HUES6 (cell line): ENCODE results near the gene DENND4C.
"Not testable (repeated sequence)": the region's sequence is repeated elsewhere in the genome, so short reads cannot be mapped to it uniquely, and the experiment has no call there.

Experiments used
- H3K27ac ChIP-seq: 2 replicates; pipeline ENCODE4 v1.7.0; 2013; ENCODE audit warnings: low read depth, mild to moderate bottlenecking, low read length, inconsistent platforms
- H3K27me3 ChIP-seq: 2 replicates; pipeline ENCODE4 v1.6.1; 2013; ENCODE audit warnings: low read length; ENCODE audit not compliant: control insufficient read depth, insufficient read depth
- H3K36me3 ChIP-seq: 2 replicates; pipeline ENCODE4 v1.6.1; 2013; ENCODE audit warnings: low read length; ENCODE audit not compliant: control insufficient read depth, insufficient read depth
- H3K4me1 ChIP-seq: 2 replicates; pipeline ENCODE4 v1.6.1; 2013; ENCODE audit warnings: low read length; ENCODE audit not compliant: control insufficient read depth, insufficient read depth
- H3K4me3 ChIP-seq: 2 replicates; pipeline ENCODE4 v1.5.1; 2013; ENCODE audit warnings: low read depth, low read length
- H3K9ac ChIP-seq: one replicate; pipeline ENCODE4 v1.6.1; 2013; ENCODE audit warnings: mild to moderate bottlenecking, low read length
- H3K9me3 ChIP-seq: 2 replicates; pipeline ENCODE4 v1.6.1; 2013; ENCODE audit warnings: low read depth, low read length; ENCODE audit not compliant: control insufficient read depth, insufficient read depth

DENND4C gene

DNA sequence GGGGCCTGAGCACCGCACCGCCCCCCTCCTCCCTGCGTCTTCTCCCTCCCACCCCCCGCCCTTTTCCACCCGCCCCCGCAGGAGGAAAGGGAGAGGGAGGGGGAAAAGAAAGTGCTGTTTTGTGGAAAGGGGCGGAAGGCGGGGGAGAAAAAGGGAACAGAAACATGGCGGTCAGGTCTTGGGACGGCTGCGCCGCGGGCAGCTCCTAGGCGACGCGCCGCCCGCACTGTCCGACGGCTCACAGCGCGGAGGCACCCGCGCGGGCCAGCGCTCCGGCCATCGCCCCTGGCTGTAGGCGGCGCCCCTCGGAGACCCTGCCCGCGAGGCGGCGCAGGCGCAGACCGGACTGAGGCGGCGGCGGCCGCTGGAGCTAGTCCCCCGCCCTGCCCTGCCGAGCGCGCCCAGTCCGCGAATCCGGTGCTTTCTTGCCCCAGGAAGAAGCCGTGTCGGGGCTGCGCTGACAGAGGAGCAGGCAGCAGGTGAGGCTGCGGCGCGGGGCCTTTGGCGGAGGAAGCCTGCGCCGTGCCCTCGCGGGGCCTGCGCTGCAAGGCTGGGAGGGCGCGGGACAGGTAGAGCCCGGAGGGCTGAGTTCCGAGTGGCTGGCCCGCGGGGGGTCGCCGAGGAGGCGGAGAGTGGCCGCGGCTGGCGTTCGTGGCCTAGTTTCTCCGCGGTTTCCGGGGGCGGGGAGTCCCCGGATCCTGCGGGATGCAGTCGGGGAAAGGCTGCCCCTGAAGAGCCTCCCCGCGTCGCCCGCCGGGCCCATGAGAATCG lies at the start of gene DENND4C:
DENND4C (plus strand) TSS at position 339 of the 771 bp plus-strand sequence. CDS start 45,482 bp downstream, outside the sequence.
- Histone ChIP-seq H3K9ac (peak within 1 kb of the TSS; percentile 90), H3K27me3 (no peaks in the 10 kb centered on the region), H3K27ac (peak within 1 kb of the TSS; percentile 91), H3K4me3 (peak within 1 kb of the TSS; percentile 87), H3K4me1 (peaks cover 20% of the 10 kb centered on the region), H3K36me3 (no peaks in the 10 kb centered on the region), H3K9me3 (no peaks in the 10 kb centered on the region)

DNA sequence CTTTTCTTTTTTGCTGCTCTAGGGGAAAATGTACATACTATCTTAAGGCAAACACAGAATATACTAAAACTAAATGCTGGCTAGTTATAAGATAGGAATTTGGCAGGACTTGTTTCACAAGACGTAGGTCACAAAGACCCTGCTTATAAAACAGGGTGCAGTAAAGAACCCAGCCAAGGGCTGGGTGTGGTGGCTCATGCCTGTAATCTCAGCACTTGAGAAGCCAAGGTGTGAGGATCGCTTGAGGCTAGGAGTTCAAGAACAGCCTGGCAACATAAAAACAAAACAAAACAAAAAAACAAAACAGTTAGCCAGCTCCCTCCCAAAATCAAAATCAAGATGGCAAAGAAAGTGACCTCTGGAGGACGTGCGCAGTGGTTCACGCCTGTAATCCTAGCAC lies 49.5 kb upstream of the DENND4C start:
- Histone ChIP-seq H3K9ac (no peak overlapping the region), H3K4me3 (no peak overlapping the region), H3K27me3 (no peaks in the 10 kb centered on the region), H3K9me3 (no peaks in the 10 kb centered on the region), H3K4me1 (peaks cover 10% of the 10 kb centered on the region; the same call in 1 of the 2 replicates), H3K27ac (no peak overlapping the region), H3K36me3 (no peaks in the 10 kb centered on the region)

DNA sequence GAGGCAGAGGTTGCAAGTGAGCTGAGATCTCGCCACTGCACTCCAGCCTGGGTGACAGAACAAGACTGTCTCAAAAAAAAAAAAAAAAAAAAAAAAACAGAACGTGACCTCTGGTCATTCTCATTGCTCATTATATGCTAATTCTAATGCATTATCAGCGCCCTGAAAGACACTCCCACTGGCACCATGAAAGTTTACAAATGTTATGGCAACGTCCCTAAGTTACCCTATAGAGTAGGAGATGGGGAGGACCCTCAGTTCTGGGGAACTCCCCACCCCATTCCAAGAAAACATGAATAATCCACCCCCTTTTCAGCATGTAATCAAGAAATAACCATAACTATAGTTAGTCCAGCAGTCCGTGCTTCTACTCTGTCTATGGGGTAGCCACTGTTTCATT lies 48.9 kb upstream of the DENND4C start:
- no peaks in the 10 kb centered on the region for H3K9me3 ChIP-seq
- no peaks in the 10 kb centered on the region for H3K27me3 ChIP-seq
- H3K9ac ChIP-seq: no peak overlapping the region
- H3K4me1 ChIP-seq: peaks cover 10% of the 10 kb centered on the region; the same call in 1 of the 2 replicates
- no peak overlapping the region for H3K27ac ChIP-seq
- H3K4me3 ChIP-seq: no peak overlapping the region
- H3K36me3 ChIP-seq: no peaks in the 10 kb centered on the region

DNA sequence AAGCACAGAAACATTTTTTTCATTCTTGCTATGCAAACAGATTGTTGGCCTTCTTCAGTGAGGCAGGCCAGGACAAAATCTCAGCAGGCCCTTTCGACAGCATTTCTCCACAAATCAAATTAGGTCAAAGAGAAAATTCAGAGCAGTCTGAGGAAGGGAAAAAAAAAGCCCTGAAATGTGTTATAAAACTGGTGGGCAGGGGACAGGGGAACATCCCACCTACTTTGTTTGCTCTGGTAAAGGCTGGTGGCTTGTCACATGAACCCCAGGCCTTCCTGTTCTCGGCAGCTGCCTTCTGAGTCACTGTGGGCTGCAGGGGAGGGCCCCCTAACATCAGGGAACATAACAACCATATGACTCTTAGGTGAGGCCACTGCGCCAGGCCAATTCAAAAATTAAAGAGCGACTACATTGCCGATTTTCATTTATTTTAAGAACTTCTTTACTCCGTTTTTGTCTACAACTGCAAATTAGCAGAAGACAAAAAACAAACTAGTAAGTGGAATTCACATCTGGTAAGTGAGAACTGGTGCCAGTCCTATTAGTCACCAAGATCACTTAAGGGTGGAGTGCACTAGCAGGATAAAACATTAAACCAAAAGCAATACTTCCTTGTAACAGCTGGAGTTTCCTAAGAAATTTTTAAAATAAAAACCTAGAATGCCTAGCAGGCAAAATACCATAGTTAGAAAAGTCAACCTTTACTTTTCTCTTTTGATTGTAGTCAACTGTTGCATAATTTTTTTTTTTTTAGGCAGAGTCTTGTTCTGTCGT lies 46.2 kb upstream of the DENND4C start:
- Histone ChIP-seq H3K4me1 (peaks cover 16% of the 10 kb centered on the region), H3K36me3 (no peaks in the 10 kb centered on the region), H3K9ac (peak overlapping the region; percentile 2), H3K27ac (peak overlapping the region; percentile 64; the same call in 1 of the 2 replicates), H3K4me3 (no peak overlapping the region), H3K9me3 (no peaks in the 10 kb centered on the region), H3K27me3 (no peaks in the 10 kb centered on the region)

- H3K9me3 ChIP-seq: no peaks in the 10 kb centered on the region
- no peak overlapping the region for H3K27ac ChIP-seq
Observed at GRCh38 chr9:19185191-19185590, 45.3 kb upstream of the DENND4C start.

DNA sequence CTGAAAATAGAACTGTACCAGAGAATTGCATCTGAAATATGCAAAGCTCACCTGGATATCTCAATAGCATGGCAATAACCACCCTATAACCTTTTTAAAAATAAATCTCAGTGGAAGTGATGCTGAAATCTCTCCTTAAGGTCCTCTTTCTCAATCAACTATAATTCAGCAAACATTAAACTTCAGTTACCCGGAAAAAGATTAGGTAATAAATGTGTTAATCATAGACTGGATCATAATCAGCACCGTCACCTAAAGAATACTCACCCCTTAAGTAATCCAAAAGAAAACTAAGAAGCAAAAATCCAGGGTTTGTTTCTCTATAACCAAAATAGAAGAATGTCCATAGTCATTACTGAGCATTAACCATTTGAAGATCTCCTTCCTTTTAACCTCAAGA lies 44.3 kb upstream of the DENND4C start:
- Histone ChIP-seq H3K4me1 (peaks cover 18% of the 10 kb centered on the region), H3K9me3 (no peaks in the 10 kb centered on the region), H3K9ac (no peak overlapping the region), H3K36me3 (no peaks in the 10 kb centered on the region), H3K27ac (no peak overlapping the region), H3K4me3 (no peak overlapping the region), H3K27me3 (no peaks in the 10 kb centered on the region)

More at GRCh38 chr9:19185191-19185590, 45.3 kb upstream of the DENND4C start:
- Histone ChIP-seq H3K9ac (no peak overlapping the region), H3K27me3 (no peaks in the 10 kb centered on the region), H3K36me3 (no peaks in the 10 kb centered on the region), H3K4me3 (no peak overlapping the region), H3K4me1 (peaks cover 18% of the 10 kb centered on the region)

DNA sequence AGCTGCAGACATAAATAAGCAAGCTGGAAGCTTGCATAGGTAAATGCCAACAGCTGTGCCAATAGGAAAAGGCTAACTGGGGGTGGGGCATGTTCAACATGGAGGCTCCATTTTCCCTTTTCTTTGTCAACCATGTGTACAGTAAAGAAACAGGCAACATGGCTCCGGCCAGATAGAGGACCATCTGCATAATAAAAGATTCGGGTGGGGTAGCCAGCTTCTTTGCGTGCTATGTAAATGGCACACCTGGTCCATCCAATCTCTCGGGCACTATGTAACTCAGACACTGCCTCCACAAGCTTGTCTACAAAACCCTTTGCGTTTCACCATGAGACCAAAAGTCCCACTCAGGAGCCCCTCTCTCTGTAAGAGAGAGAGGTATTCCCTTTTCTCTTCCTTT lies 41.7 kb upstream of the DENND4C start:
- no peak overlapping the region for H3K4me3 ChIP-seq
- no peaks in the 10 kb centered on the region for H3K27me3 ChIP-seq
- no peak overlapping the region for H3K9ac ChIP-seq
- no peaks in the 10 kb centered on the region for H3K36me3 ChIP-seq
- no peaks in the 10 kb centered on the region for H3K9me3 ChIP-seq
- peaks cover 22% of the 10 kb centered on the region for H3K4me1 ChIP-seq
- H3K27ac ChIP-seq: 0 out of 2 replicates have a peak overlapping the region, but pooled peaks have one; percentile 6

DNA sequence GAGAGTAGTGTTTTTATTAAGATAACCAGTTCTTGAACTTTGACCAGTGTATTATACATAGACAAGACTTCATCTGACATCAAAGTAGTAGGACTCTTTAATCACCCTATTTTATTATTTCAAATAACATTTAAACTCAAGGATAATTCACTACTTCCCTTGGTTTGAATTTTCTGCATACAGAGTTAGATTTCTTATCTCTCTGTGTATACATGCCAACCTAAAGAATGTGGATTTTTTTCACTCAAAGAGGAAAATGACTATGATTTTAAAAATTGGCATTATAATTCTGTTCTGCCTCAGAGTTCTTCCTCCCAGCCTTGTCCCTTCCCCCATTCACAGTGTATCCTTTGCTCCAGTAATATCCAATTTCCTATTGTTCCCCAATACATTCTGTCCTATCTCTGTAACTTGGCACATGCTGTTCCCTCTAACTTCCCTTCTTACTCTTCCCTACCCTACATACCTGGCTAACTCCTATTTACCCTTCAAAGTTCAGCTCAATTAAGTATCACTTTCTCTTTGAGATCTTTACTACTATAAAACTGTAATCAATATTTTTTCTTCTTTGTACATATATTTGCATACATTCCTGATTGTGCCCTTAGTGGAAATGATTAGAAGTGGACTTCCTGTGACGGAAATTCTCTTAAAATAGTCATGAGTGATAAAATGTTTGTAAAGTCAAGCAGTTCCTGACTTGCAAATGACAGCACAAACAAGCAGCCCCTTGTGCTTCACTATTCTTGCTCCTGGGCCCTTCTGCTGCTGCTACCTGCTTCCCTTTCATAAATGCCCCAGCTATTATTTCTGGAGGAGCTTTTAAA lies 38.1 kb upstream of the DENND4C start:
- Histone ChIP-seq H3K4me3 (no peak overlapping the region), H3K4me1 (peaks cover 12% of the 10 kb centered on the region), H3K27me3 (no peaks in the 10 kb centered on the region), H3K9ac (no peak overlapping the region), H3K36me3 (no peaks in the 10 kb centered on the region), H3K27ac (no peak overlapping the region), H3K9me3 (no peaks in the 10 kb centered on the region)

DNA sequence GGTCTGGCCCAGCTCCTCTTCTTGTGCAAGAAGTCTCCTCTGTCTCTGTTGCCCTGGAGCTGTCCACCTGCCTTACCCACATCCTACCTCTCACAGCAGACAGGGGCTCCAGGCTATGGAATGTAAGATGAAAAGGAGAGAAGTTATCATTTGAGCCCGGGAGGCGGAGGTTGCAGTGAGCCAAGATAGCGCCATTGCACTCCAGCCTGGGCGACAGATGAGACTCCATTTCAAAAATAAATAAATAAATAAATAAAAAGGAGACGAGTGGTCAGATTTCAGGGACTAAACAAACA lies 37.5 kb upstream of the DENND4C start:
- Histone ChIP-seq H3K36me3 (no peaks in the 10 kb centered on the region), H3K9me3 (no peaks in the 10 kb centered on the region), H3K27ac (no peak overlapping the region), H3K27me3 (no peaks in the 10 kb centered on the region), H3K9ac (no peak overlapping the region), H3K4me1 (peaks cover 12% of the 10 kb centered on the region), H3K4me3 (no peak overlapping the region)

GRCh38 chr9:19193358-19193973 lies 37.0 kb upstream of the DENND4C start:
- H3K36me3 ChIP-seq, H3K4me3 ChIP-seq, H3K27ac ChIP-seq, H3K9me3 ChIP-seq, H3K9ac ChIP-seq, H3K27me3 ChIP-seq: not testable (repeated sequence)
- H3K4me1 ChIP-seq: peaks cover 12% of the 10 kb centered on the region
